Measurements from ENCODE around the gene PARVB.

Gene PARVB

GRCh38 chr22:44026630-44027511, 2.8 kb downstream of the PARVB start:
- no peak for TF ChIP-seq CTCF (IDR thresholded peaks at IDR 0.05; ENCODE audit: low read depth, low read length)
- H3K4me3 ChIP-seq (ENCODE audit: low read depth, low read length): no peak overlapping the region
- DNase-seq: no peak

GRCh38 chr22:44028091-44028490, 4.0 kb downstream of the PARVB start:
- no peak for TF ChIP-seq CTCF (IDR thresholded peaks at IDR 0.05; ENCODE audit: low read depth, low read length)
- no peaks in the 10 kb centered on the region for H3K4me1 ChIP-seq
- no peaks in the 10 kb centered on the region for H3K9me3 ChIP-seq
- no peaks in the 10 kb centered on the region for H3K27me3 ChIP-seq
- no peak overlapping the region for H3K4me3 ChIP-seq (ENCODE audit: low read depth, low read length)
- no peaks in the 10 kb centered on the region for H3K36me3 ChIP-seq
- no peak for DNase-seq

More at GRCh38 chr22:44026630-44027511, 2.8 kb downstream of the PARVB start:
- Histone ChIP-seq H3K4me1 (no peaks in the 10 kb centered on the region), H3K9me3 (no peaks in the 10 kb centered on the region), H3K27me3 (no peaks in the 10 kb centered on the region), H3K36me3 (no peaks in the 10 kb centered on the region)

- H3K9me3 ChIP-seq: no peaks in the 10 kb centered on the region
- no peaks in the 10 kb centered on the region for H3K4me1 ChIP-seq
- H3K4me3 ChIP-seq (ENCODE audit: low read depth, low read length): no peak overlapping the region
- DNase-seq: no peak
- H3K36me3 ChIP-seq: no peaks in the 10 kb centered on the region
- H3K27me3 ChIP-seq: no peaks in the 10 kb centered on the region
- TF ChIP-seq CTCF (IDR thresholded peaks at IDR 0.05; ENCODE audit: low read depth, low read length): no peak
Measured at GRCh38 chr22:44029069-44029468, 5.0 kb downstream of the PARVB start.

GRCh38 chr22:44030051-44030701, 6.1 kb downstream of the PARVB start:
- Histone ChIP-seq H3K9me3 (no peaks in the 10 kb centered on the region), H3K27me3 (no peaks in the 10 kb centered on the region), H3K36me3 (no peaks in the 10 kb centered on the region), H3K4me1 (no peaks in the 10 kb centered on the region), H3K4me3 (ENCODE audit: low read depth, low read length) (no peak overlapping the region)
- no peak for DNase-seq
- TF ChIP-seq CTCF (IDR thresholded peaks at IDR 0.05; ENCODE audit: low read depth, low read length): no peak

GRCh38 chr22:44030702-44031082, 6.6 kb downstream of the PARVB start:
- DNase-seq: no peak
- Histone ChIP-seq H3K9me3 (no peaks in the 10 kb centered on the region), H3K36me3 (no peaks in the 10 kb centered on the region), H3K4me3 (ENCODE audit: low read depth, low read length) (no peak overlapping the region), H3K27me3 (no peaks in the 10 kb centered on the region), H3K4me1 (no peaks in the 10 kb centered on the region)
- no peak for TF ChIP-seq CTCF (IDR thresholded peaks at IDR 0.05; ENCODE audit: low read depth, low read length)
